Fibroblast of mammary gland (primary cell): ENCODE measurements around the gene ABCA8.

ENCODE experiments used
- DNase-seq: peaks from one replicate; pipeline ENCODE4 v3.0.0-alpha.2; 2010; ENCODE audit warnings: low read depth
- H3K4me3 ChIP-seq: 2 replicates; pipeline ENCODE4 v1.5.1; 2011; ENCODE audit warnings: low read depth, mild to moderate bottlenecking, low read length, moderate library complexity; ENCODE audit not compliant: control insufficient read depth
- CTCF ChIP-seq: conservative IDR thresholded peaks from 2 replicates; pipeline ENCODE4 v1.5.1; 2011; ENCODE audit warnings: low read depth, low read length, inconsistent platforms; ENCODE audit not compliant: control insufficient read depth, insufficient read depth

Gene ABCA8

DNA sequence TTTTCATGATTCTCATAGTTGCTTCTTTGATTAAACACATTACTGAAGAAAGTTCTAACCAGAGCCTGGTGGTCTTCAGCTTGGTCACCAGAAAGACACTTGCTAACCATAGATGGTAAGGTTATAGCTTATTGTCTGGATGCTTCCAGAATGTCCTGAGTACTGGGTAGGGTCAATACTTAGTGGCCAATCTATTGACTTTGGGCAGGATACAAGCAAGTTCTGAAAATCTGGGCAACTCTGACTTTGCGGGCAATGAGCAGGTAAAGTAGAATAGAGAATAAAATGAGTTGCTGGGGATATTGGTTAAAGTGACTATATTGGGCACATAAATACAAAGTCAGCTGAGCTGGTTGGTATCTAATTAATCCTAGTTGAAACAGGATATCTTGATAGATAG is 63.0 kb downstream of the ABCA8 start:
- no peak overlapping the region for H3K4me3 ChIP-seq
- no peak for DNase-seq
- TF ChIP-seq CTCF = no peak

DNA sequence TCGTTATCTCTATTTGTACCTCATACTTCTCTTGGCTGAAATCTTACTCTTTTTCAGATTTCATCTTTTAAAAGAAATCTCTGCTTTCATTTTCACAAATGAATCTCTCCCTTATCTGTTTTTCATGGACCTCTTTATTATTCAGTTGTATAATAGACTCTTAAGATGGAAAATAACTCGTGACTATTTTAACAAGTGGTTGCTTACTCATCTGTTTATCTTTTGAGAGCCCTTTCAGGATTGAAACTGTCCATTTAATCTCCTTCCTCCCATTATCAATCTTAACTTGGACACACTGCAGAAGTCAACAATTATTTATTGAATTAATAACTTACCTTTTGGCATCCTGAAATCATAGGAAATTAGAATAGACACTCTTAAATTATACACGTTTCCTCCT is 68.8 kb downstream of the ABCA8 start:
- no peak overlapping the region for H3K4me3 ChIP-seq
- no peak for DNase-seq
- no peak for TF ChIP-seq CTCF

DNA sequence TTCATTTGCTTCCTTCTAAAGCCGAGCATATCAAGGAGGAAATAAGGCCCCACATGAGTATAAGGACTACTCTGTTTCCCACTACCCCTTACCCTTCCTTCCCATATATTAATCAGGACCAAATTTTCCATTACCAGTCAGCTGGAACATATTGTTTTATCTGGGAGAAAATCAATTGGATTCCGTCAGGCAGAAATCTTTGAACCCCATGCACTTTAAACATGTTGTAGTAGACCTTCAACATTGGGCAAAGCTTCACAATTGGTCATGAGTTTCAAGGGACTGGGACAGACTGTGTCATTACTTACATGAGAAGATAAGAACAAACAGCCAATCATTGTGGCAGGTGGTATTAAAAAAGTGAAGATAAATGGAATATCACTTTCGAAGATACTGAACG is 70.3 kb downstream of the ABCA8 start:
- no peak for TF ChIP-seq CTCF
- DNase-seq = no peak
- H3K4me3 ChIP-seq = no peak overlapping the region

- no peak for TF ChIP-seq CTCF
- DNase-seq = no peak
- no peak overlapping the region for H3K4me3 ChIP-seq
Measured at GRCh38 chr17:68878226-68878885, 76.8 kb downstream of the ABCA8 start.

- no peak for TF ChIP-seq CTCF
- no peak for DNase-seq
- no peak overlapping the region for H3K4me3 ChIP-seq
Measured at GRCh38 chr17:68871447-68871846, 83.7 kb downstream of the ABCA8 start.

GRCh38 chr17:68870976-68871375 is 84.2 kb downstream of the ABCA8 start:
- no peak for DNase-seq
- no peak overlapping the region for H3K4me3 ChIP-seq
- TF ChIP-seq CTCF = no peak
